HCT116 (cell line): Measurements from ENCODE around the gene ARHGEF16. TPM values are rescaled to one million over a fixed set of nuclear protein-coding genes. Genes with fewer than 3 reads are reported as not detected.

Experiments used
- ATAC-seq: fragments of 200-7000 bp; cut with Tn5 transposase; 2 replicates; pipeline ENCODE4 v1.9.1; 2020; ENCODE audit warnings: mild to moderate bottlenecking, moderate library complexity
- BruUV-seq: library from RNA; stranded (reverse); fragments of 400-500 nt; replicated peaks from 2 replicates; lab custom pipeline; 2021; lab: Mats Ljungman, UMichigan
- CTCF ChIA-PET: fragments of 300-600 bp; sonication (Branson Sonifier 250); formaldehyde crosslinking; loops from one replicate; lab custom pipeline; 2021; ENCODE audit warnings: antibody characterized with exemption; lab: Charles Lee
- POLR2A ChIA-PET: fragments of 300-600, 350-600 bp; sonication (Branson Sonifier 250); formaldehyde crosslinking; loops from one replicate; lab custom pipeline; 2021; ENCODE audit warnings: antibody characterized with exemption; lab: Charles Lee
- RAD21 ChIA-PET, 2 experiments: fragments of 300-600 bp; sonication (Branson Sonifier 250); formaldehyde crosslinking; loops; one replicate each; lab custom pipeline; 2023; ENCODE audit warnings: low total read pairs in 2 of 2; ENCODE audit not compliant: uncharacterized antibody in 2 of 2, unreplicated experiment in 2 of 2, low non-redundant PET in 1 of 2; lab: Charles Lee
- DNase-seq: peaks from one replicate; pipeline ENCODE4 v3.0.0-alpha.2; 2010; ENCODE audit warnings: low read depth, low spot score
- H2AFZ ChIP-seq: fragments of 200-600 bp; shearing (Covaris generic), sonication (generic); 2 replicates; pipeline ENCODE4 v1.6.1; 2017; ENCODE audit warnings: low read depth, mixed run types, mixed read lengths, antibody characterized with exemption, low read length; ENCODE audit not compliant: poor library complexity, severe bottlenecking
- H3K27ac ChIP-seq: 2 replicates; pipeline ENCODE4 v1.5.1; 2012; ENCODE audit warnings: low read depth, low read length
- H3K27me3 ChIP-seq: fragments of 200-600 bp; sonication (generic); 2 replicates; pipeline ENCODE4 v1.6.1; 2016; ENCODE audit warnings: mixed run types, low read length, mixed read lengths; ENCODE audit not compliant: insufficient read depth
- H3K36me3 ChIP-seq, 2 experiments: fragments of 200-500 bp in 1 of 2; fragments of 200-600 bp in 1 of 2; sonication (Bioruptor generic) in 1 of 2; sonication (generic) in 1 of 2; 2 replicates each; pipeline versions ENCODE4 v1.5.1 to v1.6.1; 2014 to 2016; ENCODE audit warnings: low read length in 2 of 2, inconsistent platforms in 1 of 2, mixed read lengths in 1 of 2, mixed run types in 1 of 2; ENCODE audit not compliant: insufficient read depth in 2 of 2, control insufficient read depth in 1 of 2
- H3K4me1 ChIP-seq, 2 experiments: fragments of 200-600 bp in 1 of 2; sonication (generic) in 1 of 2; 2 replicates each; pipeline versions ENCODE4 v1.5.1 to v1.6.1; 2012 to 2017; ENCODE audit warnings: low read length in 2 of 2, inconsistent platforms in 1 of 2, mild to moderate bottlenecking in 1 of 2, mixed read lengths in 1 of 2, mixed run types in 1 of 2, moderate library complexity in 1 of 2; ENCODE audit not compliant: insufficient read depth in 2 of 2, control insufficient read depth in 1 of 2
- H3K4me2 ChIP-seq: fragments of 200-600 bp; sonication (generic); 2 replicates; pipeline ENCODE4 v1.6.1; 2017; ENCODE audit warnings: mixed run types, low read length, mixed read lengths
- H3K4me3 ChIP-seq, 2 experiments: fragments of 200-600 bp in 1 of 2; sonication (generic) in 1 of 2; replicated peaks in 1 of 2; 2 replicates each; pipeline ENCODE4 v1.5.1; 2011 to 2016; ENCODE audit warnings: low read length in 2 of 2, control low read depth in 1 of 2, low read depth in 1 of 2, mild to moderate bottlenecking in 1 of 2, mixed read lengths in 1 of 2, mixed run types in 1 of 2
- H3K79me2 ChIP-seq: fragments of 200-600 bp; sonication (generic); 2 replicates; pipeline ENCODE4 v1.6.1; 2017; ENCODE audit warnings: mild to moderate bottlenecking, mixed run types, low read length, moderate library complexity, mixed read lengths; ENCODE audit not compliant: insufficient read depth
- H3K9ac ChIP-seq: fragments of 200-600 bp; sonication (generic); 2 replicates; pipeline ENCODE4 v1.6.1; 2016; ENCODE audit warnings: low read length, mixed read lengths
- H3K9me2 ChIP-seq: fragments of 200-600 bp; sonication (generic), shearing (Covaris generic); 2 replicates; pipeline ENCODE4 v1.6.1; 2017; ENCODE audit warnings: mixed run types, mild to moderate bottlenecking, moderate library complexity; ENCODE audit not compliant: insufficient read depth
- H3K9me3 ChIP-seq, 2 experiments: fragments of 200-500 bp in 1 of 2; fragments of 200-600 bp in 1 of 2; sonication (Bioruptor generic) in 1 of 2; sonication (generic) in 1 of 2; 2 replicates each; pipeline ENCODE4 v1.6.1; 2014 to 2017; ENCODE audit warnings: low read length in 2 of 2, mixed read lengths in 2 of 2, inconsistent platforms in 1 of 2, low read depth in 1 of 2, mild to moderate bottlenecking in 1 of 2, mixed run types in 1 of 2, moderate library complexity in 1 of 2; ENCODE audit not compliant: control insufficient read depth in 1 of 2, insufficient read depth in 1 of 2
- H4K20me1 ChIP-seq: fragments of 200-600 bp; sonication (generic), shearing (Covaris generic); 2 replicates; pipeline ENCODE4 v1.6.1; 2017; ENCODE audit warnings: mixed run types, mild to moderate bottlenecking, moderate library complexity; ENCODE audit not compliant: insufficient read depth
- CBX3 ChIP-seq: IDR thresholded peaks from 2 replicates; pipeline ENCODE4 v1.6.1; 2012; ENCODE audit warnings: low read depth
- CEBPB ChIP-seq: IDR thresholded peaks from 2 replicates; pipeline ENCODE4 v1.6.1; 2012; ENCODE audit warnings: low read depth
- EGR1 ChIP-seq: IDR thresholded peaks from 2 replicates; pipeline ENCODE4 v1.6.1; 2012; ENCODE audit warnings: low read depth
- ELF1 ChIP-seq: IDR thresholded peaks from 2 replicates; pipeline ENCODE4 v1.6.1; 2012; ENCODE audit warnings: low read depth, borderline replicate concordance
- EZH2 ChIP-seq: fragments of 200-600 bp; sonication (generic); IDR thresholded peaks from 2 replicates; pipeline ENCODE4 v1.6.1; 2017; ENCODE audit warnings: antibody characterized with exemption, mixed run types
- EZH2phosphoT487 ChIP-seq: fragments of 200-600 bp; IDR thresholded peaks from 2 replicates; pipeline ENCODE4 v1.6.1; 2018; ENCODE audit warnings: antibody characterized with exemption, borderline replicate concordance
- FOSL1 ChIP-seq: IDR thresholded peaks from 2 replicates; pipeline ENCODE4 v1.6.1; 2012; ENCODE audit warnings: low read depth
- JUND ChIP-seq: IDR thresholded peaks from 2 replicates; pipeline ENCODE4 v1.6.1; 2012
- POLR2A ChIP-seq: IDR thresholded peaks from 2 replicates; pipeline ENCODE4 v1.7.0; 2011; ENCODE audit warnings: borderline replicate concordance; ENCODE audit not compliant: insufficient read depth, insufficient read length; ENCODE audit errors: extremely low read depth
- SIN3A ChIP-seq: IDR thresholded peaks from 2 replicates; pipeline ENCODE4 v1.6.1; 2012; ENCODE audit warnings: low read depth
- SRF ChIP-seq: IDR thresholded peaks from 2 replicates; pipeline ENCODE4 v1.6.1; 2012; ENCODE audit warnings: low read depth
- YY1 ChIP-seq: IDR thresholded peaks from 2 replicates; pipeline ENCODE4 v1.6.1; 2011; ENCODE audit warnings: low read length, low read depth, moderate library complexity, mild to moderate bottlenecking; ENCODE audit not compliant: insufficient replicate concordance; ENCODE audit errors: extremely low read depth
- ZFX ChIP-seq: fragments of 450-650 bp; IDR thresholded peaks from 2 replicates; pipeline ENCODE4 v1.6.1; 2017
- ZNF274 ChIP-seq: fragments of 200-500 bp; sonication (Bioruptor generic); IDR thresholded peaks from 2 replicates; pipeline ENCODE4 v1.6.1; 2014; ENCODE audit warnings: mild to moderate bottlenecking, low read depth, low read length, inconsistent platforms
- intact Hi-C: fragments of 100-400 bp; cut with micrococcal nuclease; formaldehyde crosslinking; loops from 2 replicates; pipeline ENCODE4 v1.10.0; 2022
- total RNA-seq: library from RNA; stranded (reverse); gene quantifications from one replicate; pipeline ENCODE4 v1.2.1, GENCODE V29; 2021; ENCODE audit not compliant: unreplicated experiment
- TF ChIP-seq, protein P1 (sequence below): IDR thresholded peaks from 2 replicates; pipeline ENCODE4 v1.6.1; 2011; ENCODE audit warnings: mild to moderate bottlenecking, low read length, moderate library complexity; ENCODE audit not compliant: insufficient replicate concordance; ENCODE audit errors: extremely low read depth
- TF ChIP-seq, protein P2 (sequence below), 3 experiments: fragments of 200-600 bp in 1 of 3; sonication (generic) in 1 of 3; IDR thresholded peaks in 2 of 3; conservative IDR thresholded peaks in 1 of 3; 2 replicates each; pipeline ENCODE4 v1.5.1; 2012 to 2017; ENCODE audit warnings: low read depth in 2 of 3, low read length in 2 of 3, antibody characterized with exemption in 1 of 3, borderline replicate concordance in 1 of 3, control low read depth in 1 of 3, mild to moderate bottlenecking in 1 of 3, mixed read lengths in 1 of 3, mixed run types in 1 of 3, moderate library complexity in 1 of 3; ENCODE audit not compliant: insufficient read depth in 1 of 3

ARHGEF16 gene
- total RNA-seq, 1 experiment from 2014 or later = 37.4 TPM

DNA sequence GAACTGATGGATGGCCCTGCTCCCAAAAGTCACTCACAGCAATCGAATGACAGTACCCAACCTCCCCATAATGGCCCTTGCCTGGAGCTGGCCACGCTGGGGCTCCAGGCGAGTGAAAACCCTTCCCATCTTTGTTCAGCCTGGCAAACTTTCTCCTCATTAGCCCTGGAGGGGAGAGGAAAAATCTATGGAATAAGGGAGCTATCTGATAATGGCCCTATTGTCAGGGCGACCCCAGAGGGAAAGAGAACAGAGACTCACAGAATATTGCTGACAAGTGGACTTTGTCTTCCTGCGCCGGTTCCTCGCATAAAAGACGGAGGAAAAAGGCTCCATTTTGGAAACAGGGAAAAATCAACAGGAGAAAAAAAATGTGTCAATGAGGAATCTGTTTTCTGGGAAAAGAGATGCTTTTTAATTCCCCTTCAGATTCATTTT, 13.0 kb upstream of the ARHGEF16 start (continued):
- TF ChIP-seq, protein P1, sequence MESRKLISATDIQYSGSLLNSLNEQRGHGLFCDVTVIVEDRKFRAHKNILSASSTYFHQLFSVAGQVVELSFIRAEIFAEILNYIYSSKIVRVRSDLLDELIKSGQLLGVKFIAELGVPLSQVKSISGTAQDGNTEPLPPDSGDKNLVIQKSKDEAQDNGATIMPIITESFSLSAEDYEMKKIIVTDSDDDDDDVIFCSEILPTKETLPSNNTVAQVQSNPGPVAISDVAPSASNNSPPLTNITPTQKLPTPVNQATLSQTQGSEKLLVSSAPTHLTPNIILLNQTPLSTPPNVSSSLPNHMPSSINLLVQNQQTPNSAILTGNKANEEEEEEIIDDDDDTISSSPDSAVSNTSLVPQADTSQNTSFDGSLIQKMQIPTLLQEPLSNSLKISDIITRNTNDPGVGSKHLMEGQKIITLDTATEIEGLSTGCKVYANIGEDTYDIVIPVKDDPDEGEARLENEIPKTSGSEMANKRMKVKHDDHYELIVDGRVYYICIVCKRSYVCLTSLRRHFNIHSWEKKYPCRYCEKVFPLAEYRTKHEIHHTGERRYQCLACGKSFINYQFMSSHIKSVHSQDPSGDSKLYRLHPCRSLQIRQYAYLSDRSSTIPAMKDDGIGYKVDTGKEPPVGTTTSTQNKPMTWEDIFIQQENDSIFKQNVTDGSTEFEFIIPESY = no peak
- no peak for TF ChIP-seq FOSL1
- no peak for TF ChIP-seq POLR2A
- TF ChIP-seq SIN3A = no peak
- no peak for TF ChIP-seq SRF

DNA sequence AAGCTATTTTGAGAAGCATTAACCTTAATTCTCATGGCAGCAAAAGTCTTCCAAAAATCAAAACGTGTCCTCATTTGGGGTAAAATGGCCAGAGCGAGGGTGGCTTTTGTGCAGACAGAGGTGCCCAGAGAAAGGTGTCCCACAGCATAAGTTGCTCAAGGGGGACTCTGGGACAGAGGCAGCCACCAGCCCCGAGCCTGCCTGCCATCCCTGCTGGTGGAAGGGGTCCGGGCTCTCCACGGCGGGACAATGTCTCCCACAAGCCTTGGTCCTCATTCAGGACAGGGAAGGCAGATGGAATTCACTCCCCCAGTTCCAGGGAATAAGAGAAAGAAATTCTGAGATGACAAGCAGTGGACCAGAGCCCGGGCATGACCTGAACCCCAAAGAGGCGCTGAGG, 12.6 kb upstream of the ARHGEF16 start:
- H4K20me1 ChIP-seq = no peaks in the 10 kb centered on the region
- DNase-seq = no peak
- no peaks in the 10 kb centered on the region for H3K79me2 ChIP-seq
- no peak overlapping the region for H3K27ac ChIP-seq
- no peaks in the 10 kb centered on the region for H3K36me3 ChIP-seq
- H3K27me3 ChIP-seq = peaks cover 5% of the 10 kb centered on the region; the same call in 1 of the 2 replicates
- H3K9ac ChIP-seq = no peak overlapping the region
- no peaks in the 10 kb centered on the region for H3K9me3 ChIP-seq
- no peaks in the 10 kb centered on the region for H3K9me2 ChIP-seq
- H3K4me3 ChIP-seq = no peak overlapping the region
- intact Hi-C loops = no loop called here
- H3K4me1 ChIP-seq = no peaks in the 10 kb centered on the region
- ChIA-PET POLR2A (no interaction called here), CTCF (interaction anchor here (1.4 kb wide), 1 partner anchor 11 kb away, joined by 4 read pairs; no protein-coding TSS in a partner anchor), RAD21 (no interaction called here)
- BruUV-seq = no TSS peak
- no peak overlapping the region for H3K4me2 ChIP-seq
- TF ChIP-seq POLR2A (no peak), EGR1 (no peak), ELF1 (no peak), CEBPB (no peak), SIN3A (no peak), ZFX (no peak), JUND (no peak), YY1 (no peak), EZH2 (no peak), EZH2phosphoT487 (no peak), ZNF274 (no peak), FOSL1 (no peak), SRF (no peak), CBX3 (no peak)
- TF ChIP-seq, protein P2, sequence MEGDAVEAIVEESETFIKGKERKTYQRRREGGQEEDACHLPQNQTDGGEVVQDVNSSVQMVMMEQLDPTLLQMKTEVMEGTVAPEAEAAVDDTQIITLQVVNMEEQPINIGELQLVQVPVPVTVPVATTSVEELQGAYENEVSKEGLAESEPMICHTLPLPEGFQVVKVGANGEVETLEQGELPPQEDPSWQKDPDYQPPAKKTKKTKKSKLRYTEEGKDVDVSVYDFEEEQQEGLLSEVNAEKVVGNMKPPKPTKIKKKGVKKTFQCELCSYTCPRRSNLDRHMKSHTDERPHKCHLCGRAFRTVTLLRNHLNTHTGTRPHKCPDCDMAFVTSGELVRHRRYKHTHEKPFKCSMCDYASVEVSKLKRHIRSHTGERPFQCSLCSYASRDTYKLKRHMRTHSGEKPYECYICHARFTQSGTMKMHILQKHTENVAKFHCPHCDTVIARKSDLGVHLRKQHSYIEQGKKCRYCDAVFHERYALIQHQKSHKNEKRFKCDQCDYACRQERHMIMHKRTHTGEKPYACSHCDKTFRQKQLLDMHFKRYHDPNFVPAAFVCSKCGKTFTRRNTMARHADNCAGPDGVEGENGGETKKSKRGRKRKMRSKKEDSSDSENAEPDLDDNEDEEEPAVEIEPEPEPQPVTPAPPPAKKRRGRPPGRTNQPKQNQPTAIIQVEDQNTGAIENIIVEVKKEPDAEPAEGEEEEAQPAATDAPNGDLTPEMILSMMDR (IDR thresholded peaks at IDR 0.05 in 2 of 3, conservative IDR thresholded peaks at IDR 0.05 in 1 of 3; ENCODE audit: borderline replicate concordance in 1 of 3, insufficient read depth in 1 of 3, low read depth in 2 of 3, low read length in 2 of 3) = no peak
- TF ChIP-seq, protein P1 = no peak
- no peak for ATAC-seq
- H2AFZ ChIP-seq = no peak overlapping the region
